A172 (cell line): ENCODE measurements around the gene METRN. TPM values are rescaled to one million over a fixed set of nuclear protein-coding genes. Genes with fewer than 3 reads are reported as not detected.

Source experiments
- DNase-seq: peaks from one replicate; pipeline ENCODE4 v3.0.0-alpha.2; 2015; ENCODE audit warnings: low spot score
- total RNA-seq: library from RNA; depleted of rRNA; stranded (reverse); fragments of >200 nt; shearing (Covaris generic); gene quantifications from 2 replicates; pipeline ENCODE4 v1.2.3, GENCODE V29; 2014

The METRN gene
- total RNA-seq, 1 experiment from 2014 or later = 71.9 TPM

DNA sequence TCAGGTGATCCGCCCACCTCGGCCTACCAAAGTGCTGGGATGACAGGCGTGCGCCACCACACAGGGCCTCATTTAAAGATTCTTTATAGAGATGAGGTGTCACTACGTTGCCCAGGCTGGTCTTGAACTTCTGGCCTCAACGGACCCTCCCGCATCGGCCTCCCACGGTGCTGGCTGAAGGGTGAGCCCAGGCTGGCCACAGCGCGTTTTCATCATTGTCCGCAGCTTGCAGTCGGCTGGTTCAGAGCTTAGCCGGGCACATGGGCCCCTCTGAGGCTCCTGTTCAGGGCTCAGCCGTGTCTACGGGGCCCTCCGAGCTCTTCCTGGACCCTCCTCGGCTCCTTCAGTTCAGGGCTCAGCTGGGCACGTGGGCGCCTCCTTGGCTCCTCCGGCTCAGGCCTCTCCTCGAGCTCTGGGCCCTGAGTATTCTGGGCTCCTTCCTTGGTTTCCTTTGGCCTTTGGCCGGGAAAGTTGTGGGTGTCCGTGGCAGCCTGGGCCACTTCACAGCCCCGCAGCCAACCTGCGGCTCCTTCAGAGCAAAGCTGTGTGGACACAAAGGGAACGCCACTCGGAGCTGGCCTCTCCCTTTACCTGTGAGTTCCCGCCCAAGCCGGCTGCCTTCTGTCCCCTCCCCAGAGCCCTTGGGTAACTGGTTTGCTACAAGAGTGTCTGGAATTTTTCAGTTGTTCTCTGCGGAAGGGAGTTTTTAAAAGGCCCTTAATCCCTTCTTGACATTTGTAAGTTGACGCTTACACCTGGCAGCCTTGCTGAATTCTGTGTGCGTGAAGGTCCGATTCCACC is 44.4 kb downstream of the METRN start:
- DNase-seq = no peak

- no peak for DNase-seq
Measured at GRCh38 chr16:760065-760464, 45.1 kb downstream of the METRN start.

DNA sequence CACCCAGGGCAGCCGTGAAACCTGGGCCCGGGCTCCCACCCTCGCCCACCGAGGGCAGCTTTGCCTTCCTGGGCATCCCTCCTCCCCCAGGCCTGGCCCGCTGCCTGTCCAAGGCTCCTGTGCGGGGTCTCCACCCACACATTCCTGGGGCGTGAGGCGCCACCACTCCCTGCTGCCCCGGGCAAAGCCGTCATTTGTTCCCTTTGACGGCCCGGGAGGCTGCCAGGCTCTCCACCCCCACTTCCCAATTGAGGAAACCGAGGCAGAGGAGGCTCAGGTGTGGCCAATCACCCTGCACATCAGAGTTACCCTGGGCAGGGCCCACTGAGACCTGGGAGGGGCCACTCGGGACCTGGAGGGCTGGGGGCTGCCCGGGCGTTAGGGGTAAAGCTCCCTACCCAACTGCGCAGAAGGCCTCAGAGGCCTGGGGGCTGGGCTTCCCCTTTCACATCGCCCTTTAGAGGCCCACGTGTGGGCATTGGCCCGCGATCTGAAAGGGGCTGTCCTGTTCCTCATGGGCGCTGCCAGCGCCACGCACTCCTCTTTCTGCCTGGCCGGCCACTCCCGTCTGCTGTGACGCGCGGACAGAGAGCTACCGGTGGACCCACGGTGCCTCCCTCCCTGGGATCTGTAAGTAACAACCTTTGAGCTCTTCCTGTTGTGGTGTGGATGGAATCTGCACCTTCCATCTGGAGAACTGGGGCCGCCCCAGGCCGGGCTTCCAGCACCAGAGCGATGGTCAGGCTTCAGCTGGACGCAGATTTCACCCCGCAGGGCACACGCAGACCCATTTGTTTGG is 45.8 kb downstream of the METRN start, which contains the start of gene MSLN:
MSLN (plus strand) TSS at position 190 of the 799 bp plus-strand sequence. CDS start 1,947 bp downstream, outside the sequence.
- peak; percentile 64 for DNase-seq

DNA sequence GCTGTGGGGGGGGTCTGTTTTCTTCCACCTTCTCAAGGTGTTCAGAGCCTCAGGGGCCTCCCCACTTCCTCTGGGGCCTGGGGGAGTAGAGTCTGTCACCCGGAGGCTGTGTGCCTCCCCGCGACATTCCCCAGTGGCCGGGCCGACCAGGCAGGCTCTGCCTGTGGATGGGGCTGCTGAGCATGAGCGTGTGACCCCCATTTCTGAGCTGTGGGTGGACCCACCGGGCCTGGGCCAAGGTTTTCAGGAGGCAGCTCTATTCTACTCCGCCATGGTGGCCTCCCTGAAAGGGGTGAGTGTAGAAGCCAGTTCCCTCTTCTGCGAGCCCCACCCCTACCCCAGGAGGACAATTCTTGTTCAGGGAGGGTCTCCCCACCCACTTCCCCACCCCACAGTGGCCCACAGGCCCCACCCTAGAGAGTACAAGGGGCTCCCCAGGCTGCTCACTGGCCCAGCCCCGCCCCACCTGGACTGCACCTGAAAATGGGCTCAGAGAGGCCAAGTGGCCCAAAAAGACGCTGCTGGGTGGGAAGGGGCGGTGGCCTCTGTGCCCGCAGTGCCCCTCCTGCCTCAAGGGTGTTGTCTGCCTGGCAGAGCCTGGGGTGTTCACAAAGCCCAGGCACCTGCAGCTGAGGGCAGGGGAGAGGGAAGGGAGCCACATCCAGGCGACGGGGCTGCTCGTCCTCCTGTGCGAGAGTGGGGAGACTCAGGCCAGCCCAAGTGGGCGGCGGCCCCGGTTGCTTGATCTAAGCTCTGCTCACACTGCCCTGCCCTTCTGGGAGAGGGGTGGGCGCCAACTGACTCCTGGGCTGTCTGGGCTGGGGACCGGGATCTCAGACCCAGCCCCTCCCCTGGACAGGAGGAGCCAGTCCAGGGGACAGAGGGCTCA is 47.0 kb downstream of the METRN start:
- no peak for DNase-seq

GRCh38 chr16:762595-763268 is 47.8 kb downstream of the METRN start:
- DNase-seq = no peak

DNA sequence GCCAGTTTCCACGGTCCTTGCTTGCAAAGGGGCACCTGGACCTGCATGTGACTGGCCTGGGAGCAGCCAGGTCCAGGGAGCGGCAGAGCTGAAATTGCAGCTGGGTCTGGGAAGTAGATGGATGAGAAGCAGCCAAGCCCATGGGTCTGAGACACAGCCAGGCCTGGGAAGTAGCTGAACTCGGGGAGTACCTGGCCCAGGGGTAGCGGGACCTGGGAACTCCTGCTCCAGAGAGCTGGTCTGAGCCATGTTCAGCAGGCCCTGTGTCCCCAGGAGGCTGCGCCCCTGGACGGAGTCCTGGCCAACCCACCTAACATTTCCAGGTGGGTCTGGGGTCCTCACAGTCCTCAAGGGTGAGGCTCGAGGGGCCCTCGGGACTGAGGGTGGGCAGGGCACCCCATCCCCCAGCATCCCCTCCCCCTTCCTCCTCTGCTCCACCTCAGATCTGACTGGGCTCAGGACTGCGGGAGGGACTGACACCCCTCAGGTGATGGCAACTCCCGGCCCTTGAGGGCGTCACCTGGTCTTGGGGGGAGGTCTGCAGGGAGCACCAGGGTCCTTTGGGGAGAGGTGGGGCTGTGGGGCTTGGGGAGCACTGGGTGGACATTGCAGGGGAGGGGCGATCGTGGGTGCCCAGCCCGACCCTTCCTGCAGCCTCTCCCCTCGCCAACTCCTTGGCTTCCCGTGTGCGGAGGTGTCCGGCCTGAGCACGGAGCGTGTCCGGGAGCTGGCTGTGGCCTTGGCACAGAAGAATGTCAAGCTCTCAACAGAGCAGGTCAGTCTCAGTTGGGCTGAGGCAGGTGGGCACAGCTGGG is 48.7 kb downstream of the METRN start:
- no peak for DNase-seq

GRCh38 chr16:764184-764750 is 49.3 kb downstream of the METRN start:
- DNase-seq = no peak

DNA sequence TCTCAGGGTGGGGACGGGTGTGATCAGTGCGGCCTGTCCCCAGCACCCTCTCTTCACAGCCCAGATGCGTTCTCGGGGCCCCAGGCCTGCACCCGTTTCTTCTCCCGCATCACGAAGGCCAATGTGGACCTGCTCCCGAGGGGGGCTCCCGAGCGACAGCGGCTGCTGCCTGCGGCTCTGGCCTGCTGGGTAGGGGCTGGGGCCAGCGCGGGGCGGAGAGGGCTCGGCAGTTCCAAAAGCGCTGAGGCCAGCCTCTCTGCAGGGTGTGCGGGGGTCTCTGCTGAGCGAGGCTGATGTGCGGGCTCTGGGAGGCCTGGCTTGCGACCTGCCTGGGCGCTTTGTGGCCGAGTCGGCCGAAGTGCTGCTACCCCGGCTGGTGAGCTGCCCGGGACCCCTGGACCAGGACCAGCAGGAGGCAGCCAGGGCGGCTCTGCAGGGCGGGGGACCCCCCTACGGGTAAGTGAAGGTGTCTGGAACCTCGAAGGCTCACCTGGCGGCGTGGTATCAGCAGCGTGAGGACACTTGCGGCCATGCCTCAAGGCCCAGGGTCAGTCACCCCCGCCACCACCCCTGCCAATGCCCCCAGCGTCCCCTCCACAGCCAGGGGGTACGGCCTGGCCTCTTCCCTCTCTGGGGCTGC is 50.0 kb downstream of the METRN start:
- no peak for DNase-seq

DNA sequence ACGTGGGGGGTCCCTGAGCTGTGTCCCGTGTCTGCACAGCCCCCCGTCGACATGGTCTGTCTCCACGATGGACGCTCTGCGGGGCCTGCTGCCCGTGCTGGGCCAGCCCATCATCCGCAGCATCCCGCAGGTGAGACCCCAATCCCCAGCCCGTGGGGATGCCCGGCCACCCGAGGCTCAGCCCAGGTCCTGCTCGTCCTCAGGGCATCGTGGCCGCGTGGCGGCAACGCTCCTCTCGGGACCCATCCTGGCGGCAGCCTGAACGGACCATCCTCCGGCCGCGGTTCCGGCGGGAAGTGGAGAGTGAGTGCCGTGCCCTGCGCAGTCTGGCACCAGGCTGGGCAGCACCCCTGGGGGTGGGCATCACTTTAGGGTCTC is 50.6 kb downstream of the METRN start:
- no peak for DNase-seq

DNA sequence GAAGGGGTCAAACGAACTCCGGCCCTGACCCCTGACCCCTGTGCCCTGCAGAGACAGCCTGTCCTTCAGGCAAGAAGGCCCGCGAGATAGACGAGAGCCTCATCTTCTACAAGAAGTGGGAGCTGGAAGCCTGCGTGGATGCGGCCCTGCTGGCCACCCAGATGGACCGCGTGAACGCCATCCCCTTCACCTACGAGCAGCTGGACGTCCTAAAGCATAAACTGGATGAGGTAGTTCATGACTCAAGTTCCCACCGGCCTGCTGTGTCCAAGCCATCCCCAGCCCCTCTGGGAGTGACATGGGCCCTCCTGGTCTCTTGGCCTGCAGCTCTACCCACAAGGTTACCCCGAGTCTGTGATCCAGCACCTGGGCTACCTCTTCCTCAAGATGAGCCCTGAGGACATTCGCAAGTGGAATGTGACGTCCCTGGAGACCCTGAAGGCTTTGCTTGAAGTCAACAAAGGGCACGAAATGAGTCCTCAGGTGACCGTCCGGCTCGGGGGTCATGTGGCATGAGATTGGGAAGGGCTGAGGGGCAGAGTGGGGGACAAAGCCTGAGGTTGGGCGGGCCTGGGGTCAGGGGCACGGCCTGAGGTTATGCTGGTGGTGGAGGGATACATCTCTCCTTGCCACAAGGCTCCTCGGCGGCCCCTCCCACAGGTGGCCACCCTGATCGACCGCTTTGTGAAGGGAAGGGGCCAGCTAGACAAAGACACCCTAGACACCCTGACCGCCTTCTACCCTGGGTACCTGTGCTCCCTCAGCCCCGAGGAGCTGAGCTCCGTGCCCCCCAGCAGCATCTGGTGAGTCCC is 51.3 kb downstream of the METRN start:
- no peak for DNase-seq

DNA sequence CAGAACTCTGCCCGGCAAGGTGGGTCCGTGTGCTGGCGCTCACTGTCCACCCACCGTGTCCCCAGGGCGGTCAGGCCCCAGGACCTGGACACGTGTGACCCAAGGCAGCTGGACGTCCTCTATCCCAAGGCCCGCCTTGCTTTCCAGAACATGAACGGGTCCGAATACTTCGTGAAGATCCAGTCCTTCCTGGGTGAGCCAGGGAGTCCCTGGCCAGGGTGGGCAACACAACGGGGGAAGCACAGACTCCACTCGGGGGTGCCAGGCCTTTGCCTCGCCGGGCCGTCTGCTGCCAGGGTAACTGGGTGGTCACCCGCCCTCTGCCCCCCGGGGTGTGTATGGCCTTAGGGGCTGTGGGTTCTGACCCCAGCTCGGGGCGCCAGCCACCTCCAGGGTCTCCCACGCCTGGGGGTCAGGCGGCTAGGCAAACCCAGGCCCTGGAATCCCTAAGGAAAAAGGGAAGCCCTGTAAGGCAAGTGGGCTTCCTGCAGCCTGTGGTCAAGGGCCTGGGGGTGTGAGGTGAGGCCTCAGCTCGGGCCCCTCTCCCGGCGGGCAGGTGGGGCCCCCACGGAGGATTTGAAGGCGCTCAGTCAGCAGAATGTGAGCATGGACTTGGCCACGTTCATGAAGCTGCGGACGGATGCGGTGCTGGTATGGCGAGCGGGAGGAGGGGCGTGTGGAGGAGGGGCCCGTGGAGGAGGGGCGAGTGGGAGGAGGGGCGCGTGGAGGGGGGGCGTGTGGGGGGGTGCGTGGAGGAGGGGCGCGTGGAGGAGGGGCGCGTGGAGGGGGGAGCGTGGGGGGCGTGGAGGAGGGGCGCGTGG is 52.1 kb downstream of the METRN start:
- no peak for DNase-seq

GRCh38 chr16:767743-768235 is 52.9 kb downstream of the METRN start:
- no peak for DNase-seq

DNA sequence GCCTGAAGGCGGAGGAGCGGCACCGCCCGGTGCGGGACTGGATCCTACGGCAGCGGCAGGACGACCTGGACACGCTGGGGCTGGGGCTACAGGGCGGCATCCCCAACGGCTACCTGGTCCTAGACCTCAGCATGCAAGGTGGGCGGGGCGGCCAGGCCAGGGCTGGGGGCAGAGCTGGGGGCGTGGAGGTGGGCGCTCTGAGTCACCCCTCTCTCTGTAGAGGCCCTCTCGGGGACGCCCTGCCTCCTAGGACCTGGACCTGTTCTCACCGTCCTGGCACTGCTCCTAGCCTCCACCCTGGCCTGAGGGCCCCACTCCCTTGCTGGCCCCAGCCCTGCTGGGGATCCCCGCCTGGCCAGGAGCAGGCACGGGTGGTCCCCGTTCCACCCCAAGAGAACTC is 53.5 kb downstream of the METRN start:
- no peak for DNase-seq
